Measurements from ENCODE around the gene TAL1. TPM values are rescaled to one million over a fixed set of nuclear protein-coding genes. Genes with fewer than 3 reads are reported as not detected.
"Not testable (repeated sequence)": the region's sequence is repeated elsewhere in the genome, so short reads cannot be mapped to it uniquely, and the experiment has no call there.

The TAL1 gene
- total RNA-seq, 1 experiment from 2014 or later = not detected

DNA sequence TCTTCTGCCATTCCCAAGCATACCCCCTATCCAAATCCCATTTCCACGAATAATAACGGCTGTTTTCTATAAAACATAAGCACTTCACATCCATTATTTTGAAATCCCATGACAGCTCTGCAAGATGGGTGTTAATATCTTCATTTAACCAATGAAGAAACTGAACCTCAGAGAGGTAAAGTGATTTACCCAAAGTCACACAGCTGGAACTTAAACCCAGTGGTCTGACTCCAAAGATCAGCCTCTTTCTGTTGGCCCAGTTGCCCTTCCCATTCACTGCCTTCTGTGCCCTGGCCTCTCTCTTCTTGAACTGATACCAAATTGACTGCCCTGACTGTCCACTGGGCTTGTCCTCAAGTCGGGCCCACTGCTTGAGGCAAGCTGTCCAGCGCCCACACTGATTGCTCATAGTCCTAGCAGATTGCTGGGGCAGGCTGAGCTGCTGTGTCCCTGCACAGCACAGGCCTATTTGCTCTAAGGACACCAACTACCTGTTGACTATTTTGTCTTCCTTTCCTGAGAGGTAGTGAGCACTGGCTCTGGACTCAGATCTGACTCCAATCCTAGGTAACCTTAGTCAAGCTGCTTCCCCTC, 19.3 kb downstream of the TAL1 start:
- no peak for DNase-seq (ENCODE audit: low read depth)

DNA sequence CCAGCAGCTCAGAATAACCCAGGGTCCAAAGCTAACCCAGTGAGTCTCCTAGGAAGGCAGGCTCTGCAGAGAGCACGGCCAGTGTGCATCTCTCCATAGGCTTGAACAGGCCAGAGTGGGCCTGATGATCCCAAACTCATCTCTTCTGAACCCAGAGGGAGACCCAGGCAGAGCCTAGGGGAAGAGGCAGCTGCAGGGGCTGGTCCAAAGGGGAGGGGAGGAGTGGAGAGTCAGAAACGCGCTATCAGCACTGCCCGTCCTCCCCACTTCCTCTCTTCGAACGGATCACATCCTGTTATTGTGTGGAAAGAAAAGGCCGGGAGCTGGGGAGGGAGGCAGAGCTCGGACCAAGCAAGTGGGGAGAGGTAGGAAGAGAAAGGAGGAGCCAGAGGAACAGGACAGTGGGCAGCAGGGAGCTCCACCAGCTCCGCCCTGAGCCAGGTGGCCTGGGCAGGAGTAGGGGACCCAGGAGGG, 20.2 kb downstream of the TAL1 start:
- no peak for DNase-seq (ENCODE audit: low read depth)

DNA sequence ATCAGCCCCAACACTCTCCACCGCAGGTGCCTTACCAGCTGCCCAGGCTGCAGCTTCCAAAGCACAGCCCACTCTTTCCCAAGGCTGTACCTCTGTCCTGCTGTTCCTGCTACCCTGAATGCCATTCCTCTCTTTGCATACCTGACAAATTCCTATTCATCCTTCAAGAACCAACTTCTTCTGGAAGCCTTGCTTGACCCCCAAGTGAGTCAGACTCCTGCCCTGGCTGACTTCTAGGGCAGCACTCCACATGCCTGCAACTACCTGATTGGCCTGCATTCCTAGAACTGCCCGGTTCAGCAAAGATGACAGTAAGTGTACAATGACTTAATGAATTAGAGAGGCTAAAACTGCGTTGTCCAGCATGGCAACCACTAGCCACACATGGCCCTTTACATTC, 21.4 kb downstream of the TAL1 start:
- no peak for DNase-seq (ENCODE audit: low read depth)

DNA sequence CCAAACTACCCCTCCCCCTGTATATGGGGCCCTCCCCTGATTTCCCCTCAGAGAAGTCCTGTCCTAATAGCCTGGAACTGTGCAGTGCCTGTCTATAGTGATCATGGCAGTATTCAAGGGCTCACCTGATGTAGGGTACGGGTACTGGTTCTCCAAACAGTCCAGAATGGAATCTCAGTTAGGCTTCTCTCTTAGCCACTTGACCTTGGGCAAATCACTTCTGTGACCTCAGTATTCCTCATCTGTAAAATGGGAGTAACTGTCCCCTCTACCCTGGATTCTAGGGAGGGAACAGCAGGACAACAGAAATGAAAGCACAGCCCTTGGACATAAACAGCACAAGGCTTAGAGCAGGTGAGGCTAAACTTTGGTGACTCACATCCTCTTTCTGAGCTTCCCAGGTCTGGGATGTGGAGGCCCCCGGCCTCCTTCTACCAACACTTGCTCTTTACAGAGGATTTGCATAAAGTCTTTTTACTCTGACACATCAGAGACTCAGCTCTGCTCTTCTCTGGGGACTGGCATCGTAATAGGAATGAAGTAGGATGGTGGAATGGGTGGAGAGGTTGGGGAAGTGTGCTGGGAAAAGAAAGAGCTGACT, 22.2 kb downstream of the TAL1 start:
- no peak for DNase-seq (ENCODE audit: low read depth)

DNA sequence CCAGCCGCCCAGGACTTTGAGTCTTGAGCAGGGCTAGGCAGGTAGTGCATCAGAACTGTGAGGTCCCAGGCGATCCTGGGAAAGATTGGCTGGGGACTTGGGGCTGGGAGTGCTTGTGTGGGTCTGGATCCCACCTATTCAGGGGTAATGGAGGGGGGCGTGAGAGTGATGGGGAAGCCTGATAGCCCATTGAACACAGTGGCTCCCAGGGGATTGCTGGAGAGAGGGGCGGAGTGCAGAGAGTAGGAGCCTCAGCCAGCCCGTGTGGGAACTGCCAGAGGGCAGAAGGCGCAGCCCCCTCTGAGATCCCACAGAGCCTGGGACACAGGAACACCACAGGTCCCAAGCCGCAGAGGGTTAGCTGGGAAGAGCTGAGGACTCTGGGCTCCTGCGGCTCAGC, 22.9 kb downstream of the TAL1 start:
- no peak for DNase-seq (ENCODE audit: low read depth)

DNA sequence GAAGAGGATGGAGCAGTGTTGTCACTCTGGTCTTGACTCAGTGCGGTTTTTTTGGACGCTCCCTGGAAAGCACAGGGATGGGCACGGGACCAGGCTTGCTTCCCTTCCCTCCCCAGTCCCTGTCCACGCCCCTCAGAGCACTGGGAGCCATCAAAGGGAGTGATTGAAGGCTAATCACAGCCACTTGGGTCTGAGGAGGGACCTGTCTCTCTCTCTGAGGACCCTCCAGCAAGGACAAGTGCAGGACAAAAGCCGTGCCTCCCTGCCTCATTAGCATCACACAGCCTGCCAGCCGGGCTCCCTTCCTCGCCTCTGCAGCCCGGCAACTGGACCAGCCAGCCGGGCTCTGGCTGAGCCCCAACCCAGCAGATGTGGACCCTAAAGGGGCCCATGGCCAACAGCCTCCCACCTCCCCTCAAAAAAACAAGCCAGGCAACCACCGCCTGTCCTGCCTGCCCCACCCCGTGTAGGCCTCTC, 23.6 kb downstream of the TAL1 start:
- peak; percentile 26 for DNase-seq (ENCODE audit: low read depth)

DNA sequence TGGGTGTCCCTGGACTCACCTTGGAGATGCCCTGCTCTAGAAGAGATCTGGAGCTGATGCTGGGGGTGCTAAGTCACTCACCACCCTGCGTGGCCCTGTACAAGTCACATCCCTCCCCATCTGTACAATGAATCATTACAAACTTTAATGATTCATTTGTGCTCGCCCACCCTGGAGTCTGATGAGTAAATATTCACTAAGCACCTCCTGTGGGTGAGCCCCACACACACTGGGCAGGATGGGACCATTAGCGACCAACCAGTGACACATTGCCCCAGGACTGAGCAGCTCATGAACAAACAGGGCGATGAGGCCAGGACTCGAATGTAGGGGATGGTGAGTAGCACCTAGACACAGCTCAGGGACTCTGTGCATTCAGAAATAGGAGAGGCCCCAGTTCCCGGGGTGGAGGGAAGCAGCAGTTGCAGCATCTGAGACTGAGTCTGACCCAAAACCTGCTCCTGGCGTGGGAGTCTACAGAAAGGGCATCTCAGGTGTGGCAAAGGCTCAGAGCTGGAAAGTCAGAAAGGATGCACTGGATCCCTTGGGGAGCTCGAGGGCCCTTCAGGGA, 24.1 kb downstream of the TAL1 start:
- peak; percentile 28 for DNase-seq (ENCODE audit: low read depth)

DNA sequence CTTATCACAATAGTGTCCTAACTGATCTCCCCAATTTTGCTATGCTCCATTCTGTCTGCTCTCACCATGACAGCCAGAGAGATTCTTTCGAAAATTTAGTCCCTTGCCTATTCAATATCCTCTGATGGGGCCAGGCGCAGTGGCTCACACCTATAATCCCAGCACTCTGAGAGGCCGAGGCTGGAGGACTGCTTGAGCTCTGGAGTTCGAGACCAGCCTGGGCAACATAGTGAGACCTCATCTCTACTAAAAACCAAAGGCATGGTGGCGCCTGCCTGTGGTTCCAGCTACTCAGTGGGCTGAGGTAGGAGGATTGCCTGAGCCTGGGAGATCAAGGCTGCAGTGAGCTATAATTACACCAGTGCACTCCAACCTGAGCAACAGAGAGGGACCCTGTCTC, 26.1 kb downstream of the TAL1 start:
- DNase-seq (ENCODE audit: low read depth) = no peak

DNA sequence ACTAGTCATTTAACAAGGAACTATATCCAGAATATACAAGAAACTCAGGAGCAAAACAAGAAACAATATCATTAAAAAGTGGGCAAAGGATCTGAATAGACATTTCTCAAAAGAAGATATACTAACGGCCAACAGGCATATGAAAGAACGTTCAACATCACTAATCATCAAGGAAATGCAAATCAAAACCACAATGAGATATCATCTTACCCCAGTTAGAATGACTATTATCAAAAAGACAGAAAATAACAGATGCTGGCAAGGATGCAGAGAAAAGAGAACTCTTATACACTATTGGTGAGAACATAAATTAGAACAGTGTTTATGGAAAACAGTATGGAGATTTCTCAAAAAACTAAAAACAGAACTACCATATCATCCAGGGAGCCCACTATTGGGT, 28.5 kb downstream of the TAL1 start:
- DNase-seq (ENCODE audit: low read depth) = not testable (repeated sequence)

DNA sequence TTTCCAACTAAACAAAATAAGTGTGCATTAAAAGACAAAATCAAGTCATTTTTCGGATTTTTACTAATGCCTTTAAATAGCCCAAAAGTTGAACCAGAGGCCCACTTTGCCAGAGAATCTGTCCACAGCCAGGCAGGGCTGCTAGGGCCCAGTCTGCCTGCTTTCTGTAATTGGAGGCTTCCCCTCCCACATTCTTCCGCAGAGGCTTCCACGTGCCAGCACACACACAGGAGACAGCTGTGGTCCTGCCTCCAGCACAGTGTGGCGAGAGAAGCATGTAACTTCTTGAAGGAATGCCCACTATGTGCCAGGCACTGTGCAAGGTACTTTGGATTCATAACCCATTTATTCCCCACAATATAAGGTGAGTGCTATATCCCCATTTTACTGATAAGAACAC, 30.8 kb downstream of the TAL1 start:
- DNase-seq (ENCODE audit: low read depth) = peak; percentile 30

DNA sequence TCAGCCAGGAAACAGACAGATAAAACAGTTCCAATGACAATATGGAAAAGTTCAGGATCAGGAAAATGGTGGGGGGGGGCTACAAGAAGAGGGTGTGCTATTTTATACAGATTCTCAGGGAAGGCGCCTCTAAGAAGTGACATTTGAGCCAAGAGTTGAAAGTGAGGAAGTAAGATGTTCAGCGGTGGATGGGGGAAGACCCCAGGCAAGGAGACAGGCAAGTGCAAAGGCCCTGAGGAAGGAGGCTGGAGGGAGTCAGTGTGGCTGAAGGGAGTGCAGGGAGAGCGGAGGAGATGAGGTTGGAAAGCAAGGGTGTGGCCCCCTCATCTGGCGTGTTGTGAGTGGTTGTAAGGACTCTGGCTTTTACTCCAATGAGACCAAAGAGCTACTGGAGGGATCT, 33.8 kb downstream of the TAL1 start:
- DNase-seq (ENCODE audit: low read depth) = no peak

DNA sequence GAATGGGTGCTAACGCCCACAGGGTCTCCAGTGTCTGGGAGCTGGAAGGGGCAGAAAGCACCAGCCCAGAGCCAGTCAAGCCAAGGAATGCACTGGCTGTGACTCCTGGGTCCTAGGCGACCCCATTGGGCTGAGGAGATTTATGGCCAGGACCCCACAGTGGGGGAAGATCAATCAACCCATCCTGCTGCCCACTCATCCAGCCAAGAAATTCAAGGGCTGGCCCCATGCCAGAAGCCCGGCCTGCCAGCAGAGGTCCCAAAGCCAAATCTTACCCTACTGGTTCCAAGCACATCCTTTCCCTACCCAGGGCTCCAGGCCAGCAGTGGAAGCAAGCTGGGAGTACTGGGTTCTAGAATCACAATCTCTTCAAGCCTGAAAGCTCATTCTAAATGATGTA, 35.4 kb downstream of the TAL1 start:
- DNase-seq (ENCODE audit: low read depth) = no peak

DNA sequence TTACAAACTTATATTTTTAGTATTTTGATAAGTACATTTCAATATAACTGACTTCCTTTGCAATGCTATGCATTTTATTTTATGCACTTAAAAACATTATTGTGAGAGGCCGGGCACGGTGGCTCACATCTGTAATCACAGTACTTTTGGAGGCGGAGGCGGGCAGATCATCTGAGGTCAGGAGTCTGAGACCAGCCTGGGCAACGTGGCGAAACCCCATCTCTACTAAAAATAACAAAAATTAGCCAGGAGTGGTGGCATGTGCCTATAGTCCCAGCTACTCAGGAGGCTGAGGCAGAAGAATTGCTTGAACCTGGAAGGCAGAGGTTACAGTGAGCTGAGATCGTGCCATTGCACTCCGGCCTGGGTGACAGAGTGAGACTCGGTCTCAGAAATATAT, 36.0 kb downstream of the TAL1 start:
- DNase-seq (ENCODE audit: low read depth) = not testable (repeated sequence)

DNA sequence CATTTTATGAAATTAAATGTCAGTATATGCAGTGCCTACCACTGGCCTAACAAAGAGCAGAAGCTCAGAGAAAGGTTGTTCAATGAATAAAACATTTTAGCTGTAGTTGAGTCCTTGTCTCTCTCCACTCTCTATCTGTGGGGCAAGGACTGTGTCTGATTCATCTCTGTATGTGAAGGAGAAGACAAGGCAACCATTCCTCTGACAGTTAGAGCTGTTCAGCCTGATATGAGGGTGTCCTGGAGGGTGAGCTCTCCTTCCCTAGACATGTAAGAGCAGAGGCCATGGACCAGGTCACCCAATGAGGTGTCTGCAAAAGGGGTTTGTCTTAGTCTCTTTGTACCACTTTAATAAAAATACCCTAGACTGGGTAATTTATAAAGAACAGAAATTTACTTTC, 37.7 kb downstream of the TAL1 start:
- DNase-seq (ENCODE audit: low read depth) = no peak

DNA sequence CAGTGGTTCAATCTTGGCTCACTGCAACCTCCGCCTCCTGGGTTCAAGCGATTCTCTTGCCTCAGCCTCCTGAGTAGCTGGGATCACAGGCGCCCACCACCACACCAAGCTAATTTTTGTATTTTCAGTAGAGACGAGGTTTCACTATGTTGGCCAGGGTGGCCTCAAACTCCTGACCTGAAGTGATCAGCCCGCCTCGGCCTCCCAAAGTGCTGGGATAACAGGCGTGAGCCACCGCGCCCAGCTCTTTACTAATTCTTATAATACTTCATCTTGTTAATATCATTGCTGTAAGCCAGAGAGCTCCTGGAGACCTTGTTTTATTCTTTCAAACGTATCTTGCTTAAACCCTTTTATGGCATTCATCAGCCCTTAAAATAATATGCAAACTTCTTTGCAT, 38.5 kb downstream of the TAL1 start:
- DNase-seq (ENCODE audit: low read depth) = not testable (repeated sequence)

DNA sequence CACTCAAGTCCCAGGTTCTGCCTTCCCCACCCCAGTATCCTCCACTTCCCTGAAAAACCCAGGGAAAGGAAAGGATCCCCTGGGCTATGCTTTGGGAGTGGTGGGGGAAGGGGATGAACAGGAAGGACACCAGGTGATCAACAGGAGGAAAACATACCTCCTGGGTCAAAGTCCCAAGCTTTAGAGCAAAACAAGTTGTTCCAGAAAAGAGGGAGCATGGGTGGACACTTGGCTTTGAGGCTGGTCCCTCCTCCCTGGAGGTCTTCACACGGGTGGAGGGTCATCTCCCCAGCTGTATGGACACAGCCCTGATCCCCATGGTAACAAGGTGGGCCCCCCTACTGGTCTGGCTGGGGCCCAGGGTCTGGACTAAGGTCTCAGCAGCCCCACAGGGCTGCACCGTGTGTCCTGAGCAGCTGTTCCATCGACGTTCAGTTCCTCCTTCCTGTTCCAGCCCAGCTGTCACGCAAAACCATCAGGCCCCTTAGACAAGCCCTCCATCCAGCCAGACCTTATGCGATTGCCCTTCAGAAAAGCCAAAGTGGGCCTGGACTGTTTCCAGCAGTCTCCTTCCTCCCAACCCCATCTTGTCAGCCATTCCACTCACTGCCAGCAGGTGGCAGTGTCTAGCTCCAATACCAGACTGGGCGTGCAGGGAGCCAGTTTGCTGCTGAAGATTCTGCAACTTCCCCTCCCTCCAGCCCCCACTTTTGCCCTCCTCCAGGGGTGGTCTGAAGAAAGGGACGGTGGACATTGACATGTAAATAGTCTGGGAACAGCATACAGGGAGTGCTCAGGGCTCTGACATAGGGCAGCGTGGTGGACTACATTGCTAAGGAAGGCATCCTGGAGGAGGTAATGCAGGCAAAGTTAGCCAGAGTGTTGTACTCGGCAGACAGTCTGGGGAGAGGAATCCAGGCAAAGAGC, 39.3 kb downstream of the TAL1 start:
- DNase-seq (ENCODE audit: low read depth) = peak; percentile 63

DNA sequence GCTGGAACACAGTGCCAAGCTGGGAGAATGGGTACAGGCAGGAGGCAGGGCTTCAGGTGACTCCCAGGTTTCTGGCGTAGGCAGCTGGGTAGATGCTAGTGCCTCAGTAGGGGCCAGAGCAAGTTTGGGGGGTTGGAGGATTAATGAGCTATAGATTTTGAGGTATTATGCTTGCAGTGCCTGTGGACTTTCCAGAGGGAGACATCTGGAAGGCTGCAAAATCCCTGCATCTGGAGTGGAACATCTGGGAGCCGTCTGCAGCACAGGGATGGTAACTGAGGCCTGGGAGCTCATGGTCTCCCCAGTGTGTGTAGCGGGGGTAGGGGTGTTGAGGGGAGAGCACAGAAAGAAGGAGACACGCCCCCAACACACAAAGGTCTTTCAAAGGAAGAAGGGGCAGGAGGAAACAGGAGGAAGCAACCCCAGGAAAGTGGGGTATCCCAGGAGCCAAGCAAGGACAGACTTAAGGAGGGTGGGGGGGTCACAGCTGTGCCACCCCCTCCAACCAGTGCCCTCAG, 40.0 kb downstream of the TAL1 start:
- no peak for DNase-seq (ENCODE audit: low read depth)

DNA sequence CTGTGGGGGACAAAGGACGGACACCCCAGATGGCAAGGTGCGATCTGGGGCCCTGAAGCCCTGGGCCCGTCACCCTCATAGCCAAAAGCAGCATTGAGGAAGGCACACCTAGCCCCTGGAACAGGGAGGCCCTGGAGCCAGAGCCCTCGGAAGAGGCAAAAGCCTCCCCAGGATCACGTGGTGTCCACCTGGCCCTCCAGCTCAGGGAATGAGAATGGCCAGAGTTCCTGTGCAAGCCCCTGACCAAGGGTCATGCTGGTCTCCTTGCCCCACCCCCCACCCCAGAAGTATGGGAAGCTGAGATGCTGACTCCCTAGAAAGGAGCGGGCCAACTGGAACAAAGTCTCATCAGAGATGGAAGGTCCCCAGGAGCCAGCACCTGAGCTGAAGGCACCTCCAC, 41.2 kb downstream of the TAL1 start:
- DNase-seq (ENCODE audit: low read depth) = no peak

DNA sequence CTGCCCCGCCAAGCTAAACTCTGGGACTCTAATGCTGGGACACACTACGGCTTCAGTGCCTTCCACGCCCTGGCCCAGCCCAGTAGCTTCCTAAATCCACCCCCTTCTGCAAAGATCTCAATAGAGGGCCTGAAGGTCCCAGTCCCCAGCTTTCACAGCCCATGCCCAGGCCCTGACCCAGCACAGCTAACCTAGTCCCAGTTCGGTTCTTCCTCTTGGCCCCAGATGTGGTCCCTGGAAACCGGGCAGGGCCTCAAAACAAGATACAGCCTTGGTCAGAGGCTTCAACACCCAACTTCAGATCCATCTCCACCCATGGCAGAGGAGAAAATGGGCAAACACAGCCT, 41.5 kb downstream of the TAL1 start:
- no peak for DNase-seq (ENCODE audit: low read depth)

DNA sequence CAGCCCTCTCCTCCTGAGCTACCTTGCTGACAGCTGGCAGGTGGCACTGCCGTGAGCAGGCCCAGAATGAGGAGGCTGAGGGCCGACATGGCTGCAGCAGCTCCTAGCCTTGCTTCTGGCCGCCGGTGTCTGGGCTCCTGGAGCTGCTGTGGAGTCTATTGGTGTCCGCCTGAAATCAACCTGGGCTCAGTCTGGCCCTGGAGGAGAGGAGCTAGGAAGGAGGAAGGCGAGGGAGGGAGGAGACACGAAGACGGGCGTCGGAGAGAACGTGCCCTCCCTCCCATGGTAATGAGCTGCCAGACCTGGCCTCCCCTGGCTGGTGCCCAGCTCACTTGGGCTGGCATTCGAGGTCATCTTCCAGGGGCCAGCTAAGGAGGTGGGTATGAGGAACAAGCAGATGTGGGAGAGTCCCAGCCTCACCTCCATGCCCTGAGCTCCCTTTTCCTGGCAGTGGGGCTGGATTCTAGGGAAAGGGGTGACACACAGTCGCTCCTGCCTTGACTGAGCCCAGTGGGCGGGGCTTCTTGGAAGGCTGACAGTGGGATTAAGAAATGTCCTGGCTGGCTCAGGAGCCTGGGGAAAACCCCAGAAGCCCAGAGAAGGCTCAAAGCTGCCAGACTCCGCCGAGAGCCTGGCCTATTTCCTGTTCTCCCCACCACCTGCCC, 42.0 kb downstream of the TAL1 start, which contains the start of gene PDZK1IP1:
TSS of gene PDZK1IP1 (minus strand) at position 193 of the 665 bp plus-strand sequence. CDS start at position 89, 104 bp downstream.
- DNase-seq (ENCODE audit: low read depth) = peak; percentile 71

Measured in RPMI7951 (cell line).